ENCODE data around the gene SCN2A.

Gene SCN2A

DNA sequence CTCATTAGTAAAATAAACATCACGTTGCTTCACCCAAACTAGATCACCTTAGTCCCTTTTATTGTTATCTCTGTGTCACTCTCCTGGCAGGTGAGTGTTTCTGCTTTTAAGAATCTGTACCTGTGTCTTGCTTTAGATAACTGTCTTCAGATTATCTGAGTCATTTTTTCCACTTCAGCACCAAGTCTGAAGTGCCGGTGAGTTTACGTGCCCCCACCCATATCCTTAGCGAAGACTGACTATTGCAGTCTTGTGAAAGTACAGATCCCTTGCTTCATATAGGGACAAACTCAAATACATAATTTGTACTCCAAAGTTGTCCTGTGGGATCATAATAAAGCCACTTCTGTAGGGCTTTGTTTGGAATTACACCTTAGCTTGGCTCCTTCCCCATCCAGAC, 41.1 kb downstream of the SCN2A start:
- Histone ChIP-seq H3F3A (ENCODE audit: insufficient read depth) (no peaks in the 10 kb centered on the region), H3K9me2 (replicated peaks; ENCODE audit: insufficient read depth, low read length) (no peaks in the 10 kb centered on the region), H3K9ac (ENCODE audit: low read length) (no peak overlapping the region), H3K27ac (ENCODE audit: low read depth, low read length) (no peak overlapping the region), H3K27me3 (ENCODE audit: low read length) (no peaks in the 10 kb centered on the region), H3K4me2 (ENCODE audit: low read depth, low read length, poor library complexity, severe bottlenecking) (no peak overlapping the region), H3K4me3 (ENCODE audit: insufficient read depth, low read length, poor library complexity, severe bottlenecking) (no peak overlapping the region), H2AFZ (ENCODE audit: low read depth, low read length, severe bottlenecking) (no peak overlapping the region), H3K79me2 (ENCODE audit: insufficient read depth, low read length) (no peaks in the 10 kb centered on the region), H3K36me3 (ENCODE audit: low read length) (no peaks in the 10 kb centered on the region), H4K20me1 (ENCODE audit: low read depth, low read length) (no peaks in the 10 kb centered on the region), H3K9me3 (ENCODE audit: insufficient read depth, low read length) (no peaks in the 10 kb centered on the region)
- TF ChIP-seq EZH2phosphoT487 (conservative IDR thresholded peaks at IDR 0.05; ENCODE audit: low read length), result no peak
- TF ChIP-seq, protein P1, sequence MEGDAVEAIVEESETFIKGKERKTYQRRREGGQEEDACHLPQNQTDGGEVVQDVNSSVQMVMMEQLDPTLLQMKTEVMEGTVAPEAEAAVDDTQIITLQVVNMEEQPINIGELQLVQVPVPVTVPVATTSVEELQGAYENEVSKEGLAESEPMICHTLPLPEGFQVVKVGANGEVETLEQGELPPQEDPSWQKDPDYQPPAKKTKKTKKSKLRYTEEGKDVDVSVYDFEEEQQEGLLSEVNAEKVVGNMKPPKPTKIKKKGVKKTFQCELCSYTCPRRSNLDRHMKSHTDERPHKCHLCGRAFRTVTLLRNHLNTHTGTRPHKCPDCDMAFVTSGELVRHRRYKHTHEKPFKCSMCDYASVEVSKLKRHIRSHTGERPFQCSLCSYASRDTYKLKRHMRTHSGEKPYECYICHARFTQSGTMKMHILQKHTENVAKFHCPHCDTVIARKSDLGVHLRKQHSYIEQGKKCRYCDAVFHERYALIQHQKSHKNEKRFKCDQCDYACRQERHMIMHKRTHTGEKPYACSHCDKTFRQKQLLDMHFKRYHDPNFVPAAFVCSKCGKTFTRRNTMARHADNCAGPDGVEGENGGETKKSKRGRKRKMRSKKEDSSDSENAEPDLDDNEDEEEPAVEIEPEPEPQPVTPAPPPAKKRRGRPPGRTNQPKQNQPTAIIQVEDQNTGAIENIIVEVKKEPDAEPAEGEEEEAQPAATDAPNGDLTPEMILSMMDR (IDR thresholded peaks at IDR 0.05; ENCODE audit: insufficient read depth, low read length, poor library complexity, severe bottlenecking), result no peak

DNA sequence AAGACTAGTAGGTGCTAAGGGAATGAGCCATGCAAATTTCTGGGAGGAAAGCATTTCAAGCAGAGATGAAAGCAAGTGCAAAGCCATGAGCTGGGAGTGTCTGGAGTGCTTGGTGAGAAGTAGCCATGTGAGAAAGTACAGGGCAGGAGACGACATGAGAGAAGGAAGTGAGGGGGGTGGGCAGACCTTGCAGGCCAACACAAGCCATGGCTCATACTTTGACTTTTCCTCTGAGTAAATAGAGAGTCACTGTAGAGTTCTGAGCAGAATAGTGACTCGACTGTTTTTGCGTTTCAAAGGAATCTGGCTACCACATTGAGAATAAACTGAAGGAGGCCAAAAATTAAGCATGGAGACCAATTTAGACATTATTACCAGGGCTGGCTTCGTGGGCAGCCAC, 42.2 kb downstream of the SCN2A start:
- no peak overlapping the region for H3K4me3 ChIP-seq (ENCODE audit: insufficient read depth, low read length, poor library complexity, severe bottlenecking)

DNA sequence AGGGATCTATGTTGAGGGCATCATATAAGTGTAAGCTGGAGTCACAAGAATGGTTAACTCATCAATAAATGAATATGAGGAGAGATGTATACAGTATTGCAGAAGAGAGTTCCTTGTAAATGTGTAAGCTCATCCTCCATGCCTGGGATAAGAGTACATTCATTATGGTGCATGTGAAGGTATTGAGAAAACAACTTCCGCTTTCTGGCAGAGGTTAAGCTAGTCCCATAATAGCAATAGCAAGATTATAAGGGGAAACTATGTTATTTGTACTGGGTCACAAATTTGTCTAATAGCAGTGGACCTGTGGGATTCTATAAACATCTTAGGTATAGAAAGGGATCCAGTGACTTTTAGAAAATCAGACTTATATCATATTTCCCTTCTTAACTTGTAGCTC, 44.1 kb downstream of the SCN2A start:
- Histone ChIP-seq H2AFZ (ENCODE audit: low read depth, low read length, severe bottlenecking) (no peak overlapping the region), H3K79me2 (ENCODE audit: insufficient read depth, low read length) (no peaks in the 10 kb centered on the region), H3F3A (ENCODE audit: insufficient read depth) (no peaks in the 10 kb centered on the region), H3K27me3 (ENCODE audit: low read length) (no peaks in the 10 kb centered on the region), H3K9me2 (replicated peaks; ENCODE audit: insufficient read depth, low read length) (no peaks in the 10 kb centered on the region), H3K27ac (ENCODE audit: low read depth, low read length) (no peak overlapping the region), H3K9ac (ENCODE audit: low read length) (no peak overlapping the region), H3K4me2 (ENCODE audit: low read depth, low read length, poor library complexity, severe bottlenecking) (no peak overlapping the region), H3K36me3 (ENCODE audit: low read length) (no peaks in the 10 kb centered on the region), H4K20me1 (ENCODE audit: low read depth, low read length) (no peaks in the 10 kb centered on the region), H3K9me3 (ENCODE audit: insufficient read depth, low read length) (no peaks in the 10 kb centered on the region), H3K4me3 (ENCODE audit: insufficient read depth, low read length, poor library complexity, severe bottlenecking) (no peak overlapping the region)
- TF ChIP-seq EZH2phosphoT487 (conservative IDR thresholded peaks at IDR 0.05; ENCODE audit: low read length), result no peak
- TF ChIP-seq, protein P1 (IDR thresholded peaks at IDR 0.05; ENCODE audit: insufficient read depth, low read length, poor library complexity, severe bottlenecking), result no peak

More for the DNA sequence above, 42.2 kb downstream of the SCN2A start:
- Histone ChIP-seq H3K9me3 (ENCODE audit: insufficient read depth, low read length) (no peaks in the 10 kb centered on the region), H3K9me2 (replicated peaks; ENCODE audit: insufficient read depth, low read length) (no peaks in the 10 kb centered on the region), H2AFZ (ENCODE audit: low read depth, low read length, severe bottlenecking) (no peak overlapping the region), H3K9ac (ENCODE audit: low read length) (no peak overlapping the region), H3K27ac (ENCODE audit: low read depth, low read length) (no peak overlapping the region), H3K27me3 (ENCODE audit: low read length) (no peaks in the 10 kb centered on the region), H4K20me1 (ENCODE audit: low read depth, low read length) (no peaks in the 10 kb centered on the region), H3F3A (ENCODE audit: insufficient read depth) (no peaks in the 10 kb centered on the region), H3K4me2 (ENCODE audit: low read depth, low read length, poor library complexity, severe bottlenecking) (no peak overlapping the region), H3K36me3 (ENCODE audit: low read length) (no peaks in the 10 kb centered on the region), H3K79me2 (ENCODE audit: insufficient read depth, low read length) (no peaks in the 10 kb centered on the region)
- TF ChIP-seq EZH2phosphoT487 (conservative IDR thresholded peaks at IDR 0.05; ENCODE audit: low read length), result no peak
- TF ChIP-seq, protein P1 (IDR thresholded peaks at IDR 0.05; ENCODE audit: insufficient read depth, low read length, poor library complexity, severe bottlenecking), result no peak

Data from SU-DHL-6 (cell line).